ENCODE results near the gene COX5B. TPM values are rescaled to one million over a fixed set of nuclear protein-coding genes. Genes with fewer than 3 reads are reported as not detected.

Gene COX5B
- total RNA-seq, 2 experiments from 2014 or later: 171 to 237 TPM

DNA sequence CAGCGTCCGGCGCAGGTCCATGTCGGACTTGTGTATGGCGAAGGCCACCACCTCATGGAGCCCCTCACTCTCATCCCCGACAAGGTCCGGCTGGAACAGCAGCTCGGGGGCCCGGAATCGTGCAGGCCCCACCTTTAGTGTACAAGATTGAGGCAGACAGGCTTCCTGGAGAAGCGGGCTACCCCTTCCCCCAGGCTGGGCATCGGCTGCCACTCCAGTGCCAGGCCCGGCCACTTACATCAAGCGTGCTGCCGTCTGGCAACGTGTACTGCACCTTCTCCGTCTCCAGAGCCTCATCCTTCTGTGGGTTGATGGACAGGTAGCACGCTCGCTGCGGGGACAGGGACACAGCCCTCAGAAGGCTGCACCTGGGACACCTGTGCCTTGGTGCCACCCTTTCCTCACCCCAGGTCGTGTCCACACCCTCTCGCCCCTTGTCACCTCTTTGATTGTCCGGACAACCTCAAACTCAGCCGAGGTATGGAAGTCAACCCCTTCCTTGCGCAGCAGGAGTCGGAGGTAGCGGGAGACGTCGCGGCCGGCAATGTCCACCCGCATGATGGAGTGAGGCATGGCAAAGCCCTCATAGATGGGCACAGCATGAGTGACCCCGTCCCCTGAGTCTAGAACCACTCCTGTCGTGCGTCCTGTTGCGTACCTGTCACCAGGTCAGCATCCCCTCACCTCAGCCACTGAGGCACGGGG lies 12.3 kb downstream of the COX5B start:
- TF ChIP-seq, protein P1, sequence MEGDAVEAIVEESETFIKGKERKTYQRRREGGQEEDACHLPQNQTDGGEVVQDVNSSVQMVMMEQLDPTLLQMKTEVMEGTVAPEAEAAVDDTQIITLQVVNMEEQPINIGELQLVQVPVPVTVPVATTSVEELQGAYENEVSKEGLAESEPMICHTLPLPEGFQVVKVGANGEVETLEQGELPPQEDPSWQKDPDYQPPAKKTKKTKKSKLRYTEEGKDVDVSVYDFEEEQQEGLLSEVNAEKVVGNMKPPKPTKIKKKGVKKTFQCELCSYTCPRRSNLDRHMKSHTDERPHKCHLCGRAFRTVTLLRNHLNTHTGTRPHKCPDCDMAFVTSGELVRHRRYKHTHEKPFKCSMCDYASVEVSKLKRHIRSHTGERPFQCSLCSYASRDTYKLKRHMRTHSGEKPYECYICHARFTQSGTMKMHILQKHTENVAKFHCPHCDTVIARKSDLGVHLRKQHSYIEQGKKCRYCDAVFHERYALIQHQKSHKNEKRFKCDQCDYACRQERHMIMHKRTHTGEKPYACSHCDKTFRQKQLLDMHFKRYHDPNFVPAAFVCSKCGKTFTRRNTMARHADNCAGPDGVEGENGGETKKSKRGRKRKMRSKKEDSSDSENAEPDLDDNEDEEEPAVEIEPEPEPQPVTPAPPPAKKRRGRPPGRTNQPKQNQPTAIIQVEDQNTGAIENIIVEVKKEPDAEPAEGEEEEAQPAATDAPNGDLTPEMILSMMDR (conservative IDR thresholded peaks at IDR 0.05; ENCODE audit: low read length): no peak
- no peak for TF ChIP-seq EZH2phosphoT487 (IDR thresholded peaks at IDR 0.05; ENCODE audit: borderline replicate concordance, low read depth, low read length)
- peaks cover 19% of the 10 kb centered on the region; the same call in 1 of the 2 replicates for H3K79me2 ChIP-seq (ENCODE audit: insufficient read depth, low read depth, low read length)
- no peak for DNase-seq (ENCODE audit: low spot score)
- no peak overlapping the region for H3K27ac ChIP-seq (ENCODE audit: low read depth, low read length, poor library complexity, severe bottlenecking)
- peaks cover 60% of the 10 kb centered on the region for H3K36me3 ChIP-seq (ENCODE audit: insufficient read depth, low read length)
- H3K4me1 ChIP-seq (ENCODE audit: insufficient read depth, low read length, poor library complexity, severe bottlenecking): peaks cover 9% of the 10 kb centered on the region
- no peak overlapping the region for H3K4me2 ChIP-seq (ENCODE audit: low read length)
- no peak overlapping the region for H2AFZ ChIP-seq (ENCODE audit: low read length)
- H4K20me1 ChIP-seq (ENCODE audit: insufficient read depth, low read length): no peaks in the 10 kb centered on the region
- H3K9me2 ChIP-seq (ENCODE audit: insufficient read depth, low read length): no peaks in the 10 kb centered on the region
- ChIA-PET CTCF (ENCODE audit: unreplicated experiment) (no interaction called here), POLR2A (no interaction called here)
- BruUV-seq (replicated peaks): no TSS peak
- no peak overlapping the region for H3K4me3 ChIP-seq (ENCODE audit: low read depth, low read length, poor library complexity, severe bottlenecking)
- no peaks in the 10 kb centered on the region for H3K9me3 ChIP-seq (ENCODE audit: low read length)
- intact Hi-C loops (cut with micrococcal nuclease; ENCODE audit: unreplicated experiment): no loop called here

DNA sequence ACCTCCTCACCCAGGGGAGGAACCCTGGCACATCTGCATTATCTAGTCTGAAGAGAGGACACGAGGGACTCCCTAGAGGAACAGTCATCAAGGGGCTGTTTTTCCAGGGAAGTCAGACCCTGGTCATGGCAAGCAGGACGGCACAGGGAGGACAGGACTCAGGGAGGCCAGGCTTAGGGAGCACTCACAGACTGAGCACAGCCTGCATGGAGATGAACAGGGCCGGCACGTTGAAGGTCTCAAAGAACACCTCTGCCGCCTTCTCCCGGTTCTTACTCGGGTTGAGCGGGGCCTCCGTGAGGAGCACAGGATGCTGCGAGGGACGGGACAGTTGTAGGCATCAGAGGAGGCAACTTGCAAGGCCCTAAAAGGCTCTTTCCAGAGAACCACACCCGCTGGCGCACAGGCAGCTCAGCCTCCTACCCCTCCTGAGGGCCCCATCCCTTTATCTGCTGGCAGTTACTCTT lies 12.9 kb downstream of the COX5B start:
- no peak overlapping the region for H3K4me2 ChIP-seq (ENCODE audit: low read length)
- POLR2A ChIA-PET: no interaction called here
- H2AFZ ChIP-seq (ENCODE audit: low read length): no peak overlapping the region
- H4K20me1 ChIP-seq (ENCODE audit: insufficient read depth, low read length): no peaks in the 10 kb centered on the region
- peaks cover 21% of the 10 kb centered on the region; the same call in 1 of the 2 replicates for H3K79me2 ChIP-seq (ENCODE audit: insufficient read depth, low read depth, low read length)
- H3K9me2 ChIP-seq (ENCODE audit: insufficient read depth, low read length): no peaks in the 10 kb centered on the region
- no peak overlapping the region for H3K4me3 ChIP-seq (ENCODE audit: low read depth, low read length, poor library complexity, severe bottlenecking)
- peaks cover 9% of the 10 kb centered on the region for H3K4me1 ChIP-seq (ENCODE audit: insufficient read depth, low read length, poor library complexity, severe bottlenecking)
- no peak overlapping the region for H3K27ac ChIP-seq (ENCODE audit: low read depth, low read length, poor library complexity, severe bottlenecking)
- peaks cover 56% of the 10 kb centered on the region for H3K36me3 ChIP-seq (ENCODE audit: insufficient read depth, low read length)
- no peak for TF ChIP-seq EZH2phosphoT487 (IDR thresholded peaks at IDR 0.05; ENCODE audit: borderline replicate concordance, low read depth, low read length)
- TF ChIP-seq, protein P1 (conservative IDR thresholded peaks at IDR 0.05; ENCODE audit: low read length): no peak
- H3K9me3 ChIP-seq (ENCODE audit: low read length): no peaks in the 10 kb centered on the region
- no TSS peak for BruUV-seq (replicated peaks)
- CTCF ChIA-PET (ENCODE audit: unreplicated experiment): no interaction called here
- intact Hi-C loops (cut with micrococcal nuclease; ENCODE audit: unreplicated experiment): no loop called here
- no peak for DNase-seq (ENCODE audit: low spot score)

All from OCI-LY7 (cell line).